MV-4-11 (cell line): Measurements from ENCODE around the gene GAS7.

Source experiments
- DNase-seq: peaks from one replicate; lab custom pipeline; 2025; lab: John Stamatoyannopoulos, UW

The GAS7 gene

DNA sequence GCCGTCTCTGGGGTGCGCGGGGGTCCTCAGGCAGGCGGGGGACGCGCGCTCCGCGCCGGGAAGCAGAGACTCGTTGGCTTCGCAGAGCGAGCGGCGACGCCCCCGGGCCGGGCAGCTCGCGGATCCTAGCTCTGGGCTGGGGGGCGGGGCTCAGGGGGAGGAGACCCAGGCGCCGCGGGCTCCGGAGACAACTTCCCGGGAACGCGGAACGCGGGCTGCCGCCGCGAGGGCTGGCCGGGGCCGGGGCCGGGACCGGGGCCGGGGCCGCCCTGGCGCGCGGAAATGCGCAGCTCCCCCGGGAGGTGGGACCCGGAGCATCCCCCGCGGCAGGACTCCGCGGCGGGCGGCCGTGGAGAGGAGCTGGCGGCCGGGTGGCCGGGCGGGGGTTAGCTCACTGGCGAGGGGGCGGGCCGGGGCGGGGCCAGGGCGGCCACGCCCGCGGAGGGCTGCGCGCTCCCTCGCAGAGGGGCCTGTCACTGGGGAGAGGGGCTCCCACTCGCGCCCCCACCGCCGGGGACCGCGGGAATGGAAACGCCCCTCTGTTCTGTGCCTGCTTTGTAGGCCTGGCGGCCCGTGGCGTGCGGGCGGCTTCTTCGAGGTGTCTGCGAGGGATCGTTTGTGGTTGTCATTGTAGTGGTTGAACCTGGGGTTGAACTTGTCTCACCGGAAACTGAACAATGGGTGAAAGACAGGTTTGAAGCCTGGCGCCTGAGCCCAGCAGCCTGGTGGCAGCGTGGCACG lies at the start of gene GAS7:
GAS7 (minus strand) TSS at position 98 of the 741 bp plus-strand sequence.
- DNase-seq, result peak; percentile 25

DNA sequence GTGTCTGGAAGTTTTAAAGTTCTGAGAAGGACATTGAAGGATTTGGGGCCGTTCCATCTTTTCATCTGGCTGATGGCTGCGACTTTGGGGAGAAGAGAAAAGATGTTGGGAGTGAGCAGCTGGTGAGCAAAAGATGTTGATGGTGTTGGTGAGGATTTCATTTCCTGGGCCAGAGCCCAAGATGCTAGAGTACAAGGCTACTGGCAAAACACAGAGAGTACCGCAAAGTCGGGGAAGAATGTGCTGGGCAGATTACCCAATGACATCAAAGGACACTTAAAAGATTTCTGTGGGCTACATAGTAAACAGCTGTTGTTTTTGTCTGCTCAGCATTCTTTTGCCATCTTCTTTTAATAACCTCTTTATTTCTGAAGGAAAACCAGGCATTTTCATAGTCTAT lies 49.4 kb upstream of the GAS7 start:
- DNase-seq, result no peak

- DNase-seq, result no peak
Measured at GRCh38 chr17:10243883-10244844, 45.8 kb upstream of the GAS7 start.

DNA sequence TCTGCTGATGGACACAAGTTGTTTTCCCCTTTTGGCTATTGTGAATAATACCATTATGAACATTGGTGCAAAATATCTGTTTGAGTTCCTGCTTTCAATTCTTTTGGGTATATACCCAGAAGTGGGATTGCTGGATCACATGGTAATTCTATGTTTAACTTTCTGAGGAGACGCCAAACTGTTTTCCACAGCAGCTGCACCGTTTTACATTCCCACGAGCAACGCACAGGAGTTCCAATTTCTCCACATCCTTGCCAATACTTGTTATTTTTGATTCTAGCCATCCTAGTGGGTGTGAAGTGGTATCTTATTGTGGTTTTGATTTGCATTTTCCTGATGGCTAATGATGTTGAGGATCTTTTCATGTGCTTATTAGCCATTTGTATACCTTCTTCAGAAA lies 43.4 kb upstream of the GAS7 start:
- DNase-seq, result no peak

DNA sequence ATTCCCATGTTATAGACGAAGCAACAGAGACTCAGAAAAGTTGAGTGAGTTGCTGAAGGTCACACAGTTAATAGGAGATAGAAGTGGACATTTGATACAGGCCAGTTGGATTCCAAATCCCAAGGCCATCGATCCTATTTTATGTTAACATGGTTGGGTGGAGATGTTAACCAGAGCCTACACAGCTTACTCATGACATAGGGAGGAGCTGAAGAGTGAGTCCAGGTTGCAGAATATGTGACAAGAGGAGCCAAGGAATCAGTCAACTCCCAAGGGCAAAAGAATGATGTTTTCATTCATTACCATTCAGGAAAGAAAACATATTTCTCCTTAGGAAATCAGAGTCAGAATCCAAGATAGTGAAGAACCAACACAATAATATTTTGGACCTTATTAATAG lies 40.3 kb upstream of the GAS7 start:
- DNase-seq, result no peak

GRCh38 chr17:10234033-10234432 lies 35.6 kb upstream of the GAS7 start:
- no peak for DNase-seq

DNA sequence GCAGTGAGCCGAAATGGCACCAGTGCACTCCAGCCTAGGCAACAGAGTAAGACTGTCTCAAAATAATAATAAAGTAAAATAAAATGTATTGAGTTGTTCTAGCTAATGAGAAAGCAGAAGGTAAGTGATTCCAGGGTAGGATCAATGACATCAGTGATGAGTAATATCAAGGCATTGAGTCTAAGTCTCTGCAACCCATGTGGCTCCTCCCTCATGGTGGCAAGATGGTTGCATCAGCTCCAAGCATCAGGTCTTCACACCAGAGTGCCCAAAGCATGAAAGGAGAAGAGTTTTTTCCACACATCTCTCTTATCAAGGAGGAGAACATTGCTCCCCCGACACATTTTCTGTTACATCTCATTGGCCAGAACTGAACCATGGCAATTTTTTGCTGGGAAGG lies 34.8 kb upstream of the GAS7 start:
- no peak for DNase-seq

DNA sequence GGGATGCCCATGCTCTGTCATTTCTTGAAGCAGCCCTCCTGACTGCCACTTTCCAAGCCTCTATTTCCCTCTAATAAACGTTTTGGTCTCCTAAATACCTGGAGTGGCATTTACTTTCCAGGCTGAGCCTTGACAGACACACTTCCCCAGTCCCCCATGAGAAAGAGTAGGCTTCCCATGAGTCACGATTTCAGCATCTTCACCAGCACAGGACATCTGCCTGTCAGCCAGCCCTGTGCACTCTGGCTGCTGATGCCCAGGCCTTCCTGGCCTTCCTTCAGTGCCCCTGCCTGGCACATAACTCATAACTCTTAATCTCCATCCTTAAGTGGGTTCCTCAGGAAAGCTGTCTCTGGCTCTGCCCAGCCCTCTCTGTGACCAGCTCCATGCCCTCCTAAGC lies 30.8 kb upstream of the GAS7 start:
- no peak for DNase-seq

- DNase-seq, result no peak
Measured at GRCh38 chr17:10226930-10227695, 28.7 kb upstream of the GAS7 start.

GRCh38 chr17:10224582-10225195 lies 26.3 kb upstream of the GAS7 start:
- no peak for DNase-seq

GRCh38 chr17:10219193-10219592 lies 20.8 kb upstream of the GAS7 start:
- no peak for DNase-seq

- peak; percentile 87 for DNase-seq
Measured at GRCh38 chr17:10217916-10218315, 19.5 kb upstream of the GAS7 start.

DNA sequence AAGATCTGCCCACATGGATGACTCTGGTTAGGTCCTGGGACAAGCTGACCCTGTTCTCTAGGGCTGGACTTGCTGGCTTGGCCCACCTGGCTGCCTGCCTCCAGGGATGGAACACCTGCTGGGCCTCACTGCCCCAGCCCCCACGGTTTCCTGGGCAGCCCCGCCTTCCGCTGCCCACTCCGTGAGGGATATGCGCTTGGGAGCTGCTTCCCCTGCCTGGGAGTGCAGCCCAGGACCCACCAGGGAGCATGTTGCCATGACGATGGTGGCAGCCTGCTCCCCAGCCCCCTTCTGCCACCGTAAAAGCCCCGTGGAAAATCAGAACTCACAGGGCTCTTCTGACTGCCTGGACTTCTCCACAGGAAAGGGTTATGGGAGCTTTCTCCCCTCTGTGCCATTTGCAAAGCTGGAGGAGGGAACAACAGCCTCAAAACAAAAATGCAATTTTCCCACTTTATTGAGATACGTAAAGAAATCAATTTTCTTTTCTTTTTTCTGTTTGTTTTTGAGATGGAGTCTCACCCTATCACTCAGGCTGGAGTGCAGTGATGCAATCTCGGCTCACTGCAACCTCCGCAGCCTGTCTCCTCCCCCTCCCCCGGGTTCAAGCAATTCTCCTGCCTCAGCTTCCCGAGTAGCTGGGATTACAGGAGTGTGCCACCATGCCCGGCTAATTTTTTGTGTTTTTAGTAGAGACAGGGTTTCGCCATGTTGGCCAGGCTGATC lies 18.0 kb upstream of the GAS7 start:
- DNase-seq, result no peak

DNA sequence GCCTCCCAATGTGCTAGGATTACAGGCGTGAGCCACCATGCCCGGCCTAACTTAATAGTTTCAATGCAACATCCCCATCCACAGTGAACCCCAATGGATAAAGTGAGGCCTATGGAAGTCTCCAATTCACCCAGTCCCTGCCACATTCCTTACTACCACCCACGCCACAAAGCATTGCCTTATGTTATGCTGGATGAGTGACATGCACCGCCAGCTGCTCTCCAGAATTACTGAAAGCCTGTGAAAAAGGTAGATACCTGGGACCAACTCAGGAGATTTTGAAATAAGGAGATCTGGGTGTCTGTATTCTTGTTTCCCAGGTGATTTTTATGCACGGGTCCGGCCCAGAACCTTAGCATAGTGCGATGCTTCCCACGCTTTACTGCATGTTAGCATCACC lies 16.9 kb upstream of the GAS7 start:
- no peak for DNase-seq

DNA sequence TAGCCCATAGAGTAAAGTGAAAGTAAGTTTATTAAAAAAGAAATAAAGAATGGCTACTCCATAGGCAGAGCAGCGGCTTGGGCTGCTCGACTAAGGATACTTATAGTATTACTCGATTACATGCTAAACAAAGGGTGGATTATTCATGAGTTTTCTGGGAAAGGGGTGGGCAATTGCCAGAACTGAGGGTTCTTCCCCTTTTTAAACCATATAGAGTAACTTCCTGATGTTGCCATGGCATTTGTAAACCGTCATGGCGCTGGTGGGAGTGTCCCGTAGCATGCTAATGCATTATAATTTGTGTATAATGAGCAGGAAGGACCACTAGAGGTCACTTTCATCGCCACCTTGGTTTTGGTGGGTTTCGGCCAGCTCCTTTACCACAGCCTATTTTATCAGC lies 13.3 kb upstream of the GAS7 start:
- DNase-seq, result peak; percentile 54

- DNase-seq, result no peak
Measured at GRCh38 chr17:10210151-10210574, 11.8 kb upstream of the GAS7 start.

DNA sequence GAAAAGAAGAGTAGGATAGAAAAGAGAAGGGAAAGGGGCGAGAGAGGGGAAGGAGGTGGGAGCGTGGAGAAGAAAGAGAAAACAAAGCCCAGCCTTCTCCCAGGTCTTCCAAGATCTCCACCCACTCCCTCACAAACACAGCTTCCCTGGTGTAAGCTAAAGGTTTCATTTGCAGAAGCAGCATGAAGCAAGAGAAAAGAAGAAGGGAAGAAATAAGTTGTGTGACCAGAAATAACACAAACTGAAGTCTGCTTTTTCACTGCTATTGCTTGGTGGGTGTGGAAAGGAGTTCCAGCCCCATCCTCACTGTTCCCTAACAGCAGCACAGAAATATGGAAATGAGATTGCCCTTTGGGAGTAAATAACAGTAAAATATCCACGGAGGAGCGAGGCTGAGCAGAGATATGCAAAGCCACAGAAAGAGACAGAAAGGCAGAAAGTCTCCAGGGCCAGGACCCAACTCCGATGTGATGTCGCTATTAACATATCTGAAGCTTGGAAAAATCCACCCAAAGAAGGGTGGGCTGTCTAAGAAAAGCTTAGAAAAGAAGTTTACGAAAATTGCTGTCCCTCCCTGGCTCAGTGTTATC lies 10.3 kb upstream of the GAS7 start:
- DNase-seq, result peak; percentile 65

DNA sequence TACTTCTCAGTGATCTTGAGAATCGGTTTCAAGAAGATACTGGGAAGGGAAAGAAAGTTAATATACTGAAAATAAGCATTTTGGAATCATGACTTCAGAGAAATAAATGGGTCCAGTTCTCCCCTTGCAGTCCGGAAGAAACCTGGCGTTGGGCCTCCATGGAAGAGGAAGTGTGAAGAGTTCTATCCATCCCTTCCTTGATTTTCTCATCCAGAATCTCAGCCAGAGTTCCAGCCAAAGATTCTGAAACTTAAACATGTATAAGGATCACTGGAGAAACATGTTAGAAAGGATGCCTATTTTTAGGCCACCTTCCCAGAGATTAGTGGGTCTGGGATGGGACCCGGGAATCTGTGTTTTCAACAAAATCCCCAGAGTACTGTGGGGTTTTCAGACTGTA lies 8.7 kb upstream of the GAS7 start:
- DNase-seq, result no peak

GRCh38 chr17:10205549-10206185 lies 7.3 kb upstream of the GAS7 start:
- DNase-seq, result peak; percentile 86

DNA sequence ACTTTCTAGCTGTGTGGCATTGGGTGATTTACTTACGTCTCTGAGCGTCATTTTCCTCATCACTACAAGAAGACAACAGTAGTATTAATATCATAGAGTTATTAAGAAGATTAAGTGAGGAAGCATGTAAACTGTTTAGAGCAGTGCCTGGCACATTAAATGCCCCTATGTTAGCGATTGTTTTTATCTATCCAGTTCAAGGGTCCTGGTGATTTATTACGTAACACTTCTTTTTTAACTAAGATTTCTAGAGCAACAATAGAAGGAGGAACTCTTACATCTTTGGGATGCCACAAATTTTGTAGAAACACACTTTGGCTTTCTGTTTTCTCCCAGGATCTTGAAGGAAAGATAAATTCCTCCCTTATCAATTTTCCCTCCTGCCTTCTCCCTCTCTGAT lies 3.3 kb upstream of the GAS7 start:
- DNase-seq, result no peak
